HG02870 (cell line): Measurements from ENCODE around the gene AHNAK.

Source experiments
- ATAC-seq: cut with Tn5 transposase; IDR thresholded peaks from one replicate; pipeline ENCODE4 v1.9.1; 2021; ENCODE audit warnings: mild to moderate bottlenecking, moderate library complexity; ENCODE audit not compliant: unreplicated experiment

AHNAK gene

GRCh38 chr11:62498031-62498430 is 48.6 kb downstream of the AHNAK start:
- no peak for ATAC-seq

GRCh38 chr11:62497132-62497801 is 49.3 kb downstream of the AHNAK start:
- ATAC-seq, result no peak

GRCh38 chr11:62496676-62497075 is 49.9 kb downstream of the AHNAK start:
- ATAC-seq, result no peak

GRCh38 chr11:62494246-62494645 is 52.4 kb downstream of the AHNAK start:
- ATAC-seq, result no peak

- ATAC-seq, result no peak
Observed at GRCh38 chr11:62493801-62494200, 52.8 kb downstream of the AHNAK start.

- no peak for ATAC-seq
Observed at GRCh38 chr11:62492586-62492985, 54.0 kb downstream of the AHNAK start.

GRCh38 chr11:62491571-62492329 is 54.9 kb downstream of the AHNAK start:
- ATAC-seq, result no peak

GRCh38 chr11:62489204-62489603 is 57.4 kb downstream of the AHNAK start:
- ATAC-seq, result no peak

GRCh38 chr11:62487738-62488551 is 58.7 kb downstream of the AHNAK start:
- no peak for ATAC-seq

- ATAC-seq, result no peak
Observed at GRCh38 chr11:62487136-62487535, 59.5 kb downstream of the AHNAK start.

- ATAC-seq, result no peak
Observed at GRCh38 chr11:62484352-62484751, 62.3 kb downstream of the AHNAK start.

- no peak for ATAC-seq
Observed at GRCh38 chr11:62482753-62483152, 63.9 kb downstream of the AHNAK start.

GRCh38 chr11:62479631-62480201 is 66.9 kb downstream of the AHNAK start:
- no peak for ATAC-seq

GRCh38 chr11:62477927-62478326 is 68.7 kb downstream of the AHNAK start:
- no peak for ATAC-seq

GRCh38 chr11:62472063-62472884 is 74.3 kb downstream of the AHNAK start:
- no peak for ATAC-seq

GRCh38 chr11:62471603-62472002 is 75.0 kb downstream of the AHNAK start:
- ATAC-seq, result no peak

GRCh38 chr11:62468577-62468976 is 78.0 kb downstream of the AHNAK start:
- no peak for ATAC-seq

- no peak for ATAC-seq
Observed at GRCh38 chr11:62466444-62466843, 80.2 kb downstream of the AHNAK start.

- no peak for ATAC-seq
Observed at GRCh38 chr11:62464655-62465054, 82.0 kb downstream of the AHNAK start.

GRCh38 chr11:62463121-62463542 is 83.5 kb downstream of the AHNAK start:
- ATAC-seq, result no peak
